PFSK-1 (cell line): ENCODE measurements around the gene ZCWPW1.

Source experiments
- FOXP2 ChIP-seq: optimal IDR thresholded peaks from 2 replicates; pipeline ENCODE3; 2011; ENCODE audit warnings: borderline replicate concordance, control low read depth, inconsistent platforms; ENCODE audit not compliant: insufficient read depth; ENCODE audit errors: extremely low read length, extremely low read depth
- POLR2AphosphoS5 ChIP-seq: IDR thresholded peaks from 2 replicates; pipeline ENCODE4 v1.6.1; 2012; ENCODE audit warnings: low read depth, mild to moderate bottlenecking, control low read depth, low read length, moderate library complexity
- REST ChIP-seq, 2 experiments: IDR thresholded peaks; 2 replicates each; pipeline versions ENCODE4 v1.6.1 to v1.8.0; 2011 to 2012; ENCODE audit warnings: low read depth in 2 of 2, low read length in 2 of 2, control low read depth in 1 of 2, inconsistent platforms in 1 of 2, mild to moderate bottlenecking in 1 of 2, moderate library complexity in 1 of 2; ENCODE audit not compliant: insufficient read depth in 1 of 2
- SIN3A ChIP-seq: IDR thresholded peaks from 2 replicates; pipeline ENCODE4 v1.6.1; 2012; ENCODE audit warnings: mild to moderate bottlenecking, low read length, moderate library complexity, borderline replicate concordance; ENCODE audit not compliant: insufficient read depth
- TAF1 ChIP-seq: IDR thresholded peaks from 2 replicates; pipeline ENCODE4 v1.6.1; 2012; ENCODE audit warnings: low read length, control low read depth, borderline replicate concordance; ENCODE audit not compliant: insufficient read depth

GRCh38 chr7:100401811-100402210 lies 26.7 kb downstream of the ZCWPW1 start:
- TF ChIP-seq POLR2AphosphoS5 (no peak), TAF1 (no peak), REST (IDR thresholded peaks at IDR 0.05; ENCODE audit: insufficient read depth in 1 of 2, low read depth in 2 of 2, low read length in 2 of 2) (no peak), SIN3A (no peak), FOXP2 (no peak)
